ENCODE results near the gene KRT85. TPM values are rescaled to one million over a fixed set of nuclear protein-coding genes. Genes with fewer than 3 reads are reported as not detected.
A peak's percentile ranks its signal among the peaks of the same experiment; 100 is the strongest.

KRT85 gene
- total and polyA plus RNA-seq, 10 of the 15 experiments (the other 5 are each of a cell fraction or from before 2014, with no cell fraction given) = 0.05 to 0.18 (median 0.11) TPM; not detected in 6

DNA sequence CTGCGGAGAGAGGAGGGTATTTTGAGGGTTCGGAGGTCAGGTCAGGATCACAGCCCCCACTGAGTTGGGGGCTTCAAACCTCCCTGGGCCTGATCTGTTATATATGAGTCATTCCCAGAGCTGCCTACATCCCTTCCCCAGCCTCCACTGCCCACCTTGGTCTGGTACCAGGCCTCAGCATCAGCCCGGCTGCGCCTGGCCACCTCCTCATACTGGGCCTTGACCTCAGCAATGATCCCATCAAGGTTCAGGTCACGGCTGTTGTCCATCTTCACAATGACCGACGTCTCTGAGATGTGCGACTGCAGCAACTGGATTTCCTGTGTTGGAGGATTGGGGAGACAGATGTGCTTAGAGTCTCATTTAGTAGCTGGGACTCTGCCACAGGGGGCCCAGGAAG, 13.9 kb upstream of the KRT85 start (continued):
- TF ChIP-seq RUNX3 (IDR thresholded peaks at IDR 0.05; ENCODE audit: low read length) (no peak), IRF4 (IDR thresholded peaks at IDR 0.05; ENCODE audit: low read depth, low read length) (no peak), STAT3 (IDR thresholded peaks at IDR 0.05; ENCODE audit: low read depth, low read length) (no peak), MTA3 (IDR thresholded peaks at IDR 0.05; ENCODE audit: borderline replicate concordance, low read length) (no peak)

DNA sequence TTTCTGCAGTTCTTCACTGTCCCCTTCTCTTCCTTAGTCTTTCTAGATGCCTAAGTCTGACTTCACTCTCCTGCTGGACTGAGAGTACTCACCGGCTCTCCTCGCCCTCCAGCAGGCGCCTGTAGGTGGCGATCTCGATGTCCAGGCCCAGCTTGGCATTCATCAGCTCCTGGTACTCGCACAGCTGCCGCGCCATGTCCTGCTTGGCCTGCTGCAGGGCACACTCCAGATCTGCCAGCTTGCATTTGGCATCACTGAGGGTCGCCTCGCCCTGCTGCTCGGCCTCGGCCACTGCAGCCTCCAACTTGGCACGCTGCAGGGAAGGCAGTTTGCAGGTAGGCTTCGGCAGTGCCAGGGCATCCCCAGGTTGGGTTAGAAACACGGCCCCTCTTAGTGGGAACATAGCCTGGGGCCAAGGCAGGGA, 13.0 kb upstream of the KRT85 start:
- BruUV-seq (replicated peaks) = no TSS peak
- H3K4me2 ChIP-seq (ENCODE audit: control insufficient read depth, insufficient read depth) = no peak overlapping the region
- no peaks in the 10 kb centered on the region for H3K9me3 ChIP-seq (replicated peaks; ENCODE audit: control insufficient read depth, insufficient read depth, low read length)
- CTCF ChIA-PET = interaction anchor here (1.0 to 1.9 kb wide), 5 partner anchors 8 to 40 kb away, joined by 3 to 4 read pairs (median 3); no protein-coding TSS in a partner anchor
- H3K27ac ChIP-seq (ENCODE audit: control insufficient read depth, insufficient read depth) = no peak overlapping the region
- peaks cover 2 to 3% of the 10 kb centered on the region in 2 experiments; a peak in 3 of 4 replicates for H3K27me3 ChIP-seq (replicated peaks in 1 of 2; ENCODE audit: control insufficient read depth in 2 of 2, insufficient read depth in 2 of 2, low read length in 1 of 2)
- peak; percentile 43; the same call in 1 of the 3 replicates for ATAC-seq
- RAD21 ChIA-PET (ENCODE audit: unreplicated experiment) = no interaction called here
- no peak for FAIRE-seq
- SMC1A ChIA-PET (ENCODE audit: uncharacterized antibody, unreplicated experiment) = no interaction called here
- DNase-seq (ENCODE audit: low read depth, low spot score) = no peak
- POLR2A ChIA-PET = no interaction called here
- TF ChIP-seq ZNF622 (IDR thresholded peaks at IDR 0.05) (no peak), MTA3 (IDR thresholded peaks at IDR 0.05; ENCODE audit: borderline replicate concordance, low read length) (no peak), SIN3A (IDR thresholded peaks at IDR 0.05; ENCODE audit: low read depth, low read length) (no peak), TAF1 (IDR thresholded peaks at IDR 0.05; ENCODE audit: borderline replicate concordance, low read depth, low read length) (no peak), SREBF2 (IDR thresholded peaks at IDR 0.05; ENCODE audit: low read length) (no peak), SMC3 (IDR thresholded peaks at IDR 0.05; ENCODE audit: borderline replicate concordance, low read length) (no peak)
- TF ChIP-seq, protein P1, sequence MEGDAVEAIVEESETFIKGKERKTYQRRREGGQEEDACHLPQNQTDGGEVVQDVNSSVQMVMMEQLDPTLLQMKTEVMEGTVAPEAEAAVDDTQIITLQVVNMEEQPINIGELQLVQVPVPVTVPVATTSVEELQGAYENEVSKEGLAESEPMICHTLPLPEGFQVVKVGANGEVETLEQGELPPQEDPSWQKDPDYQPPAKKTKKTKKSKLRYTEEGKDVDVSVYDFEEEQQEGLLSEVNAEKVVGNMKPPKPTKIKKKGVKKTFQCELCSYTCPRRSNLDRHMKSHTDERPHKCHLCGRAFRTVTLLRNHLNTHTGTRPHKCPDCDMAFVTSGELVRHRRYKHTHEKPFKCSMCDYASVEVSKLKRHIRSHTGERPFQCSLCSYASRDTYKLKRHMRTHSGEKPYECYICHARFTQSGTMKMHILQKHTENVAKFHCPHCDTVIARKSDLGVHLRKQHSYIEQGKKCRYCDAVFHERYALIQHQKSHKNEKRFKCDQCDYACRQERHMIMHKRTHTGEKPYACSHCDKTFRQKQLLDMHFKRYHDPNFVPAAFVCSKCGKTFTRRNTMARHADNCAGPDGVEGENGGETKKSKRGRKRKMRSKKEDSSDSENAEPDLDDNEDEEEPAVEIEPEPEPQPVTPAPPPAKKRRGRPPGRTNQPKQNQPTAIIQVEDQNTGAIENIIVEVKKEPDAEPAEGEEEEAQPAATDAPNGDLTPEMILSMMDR (IDR thresholded peaks at IDR 0.05 in 2 of 3, conservative IDR thresholded peaks at IDR 0.05 in 1 of 3; ENCODE audit: control insufficient read depth in 2 of 3, extremely low read depth in 1 of 3, insufficient read depth in 1 of 3, low read depth in 3 of 3, low read length in 3 of 3) = peak; percentile 34 to 58 (median 40); a peak in 5 of 6 replicates
- TF ChIP-seq, protein P2, sequence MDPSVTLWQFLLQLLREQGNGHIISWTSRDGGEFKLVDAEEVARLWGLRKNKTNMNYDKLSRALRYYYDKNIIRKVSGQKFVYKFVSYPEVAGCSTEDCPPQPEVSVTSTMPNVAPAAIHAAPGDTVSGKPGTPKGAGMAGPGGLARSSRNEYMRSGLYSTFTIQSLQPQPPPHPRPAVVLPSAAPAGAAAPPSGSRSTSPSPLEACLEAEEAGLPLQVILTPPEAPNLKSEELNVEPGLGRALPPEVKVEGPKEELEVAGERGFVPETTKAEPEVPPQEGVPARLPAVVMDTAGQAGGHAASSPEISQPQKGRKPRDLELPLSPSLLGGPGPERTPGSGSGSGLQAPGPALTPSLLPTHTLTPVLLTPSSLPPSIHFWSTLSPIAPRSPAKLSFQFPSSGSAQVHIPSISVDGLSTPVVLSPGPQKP (IDR thresholded peaks at IDR 0.05; ENCODE audit: low read depth, low read length) = no peak
- H3K4me1 ChIP-seq (ENCODE audit: control insufficient read depth, insufficient read depth, low read length) = no peaks in the 10 kb centered on the region
- in situ Hi-C loops (cut with MboI) (loop anchor here (5.0 to 25.0 kb wide), 2 partner anchors 497 to 607 kb away; no protein-coding TSS in a partner anchor), intact Hi-C loops (cut with micrococcal nuclease; ENCODE audit: unreplicated experiment) (no loop called here)
- H3K36me3 ChIP-seq (ENCODE audit: control insufficient read depth in 2 of 2, insufficient read depth in 2 of 2, low read length in 1 of 2) = no peaks in the 10 kb centered on the region
- H4K20me1 ChIP-seq (ENCODE audit: control insufficient read depth, insufficient read depth) = no peaks in the 10 kb centered on the region; the same call in 1 of the 2 replicates
- no peaks in the 10 kb centered on the region for H3K79me2 ChIP-seq (ENCODE audit: control insufficient read depth, insufficient read depth, low read length)
- no peak overlapping the region for H2AFZ ChIP-seq (ENCODE audit: control insufficient read depth, low read depth, low read length)
- no peak overlapping the region for H3K4me3 ChIP-seq
- no peak overlapping the region for H3K9ac ChIP-seq (ENCODE audit: control insufficient read depth, insufficient read depth, low read length)
- WGBS (ENCODE audit: insufficient coverage, insufficient replicate concordance, low lambda C conversion rate, missing lambda C conversion rate) = 30% methylated on average over 15 of the region's 15 CpGs
